BE2C (cell line): Measurements from ENCODE around the gene NELL1.
A peak's percentile ranks its signal among the peaks of the same experiment; 100 is the strongest.

ENCODE experiments used
- DNase-seq: peaks from one replicate; pipeline ENCODE4 v3.0.0-alpha.2; 2020
- H3K27me3 ChIP-seq: fragments of 250-450 bp; sonication (Bioruptor Pico); 2 replicates; pipeline ENCODE4 v1.5.1; 2020; ENCODE audit warnings: mild to moderate bottlenecking
- H3K36me3 ChIP-seq: fragments of 250-450 bp; sonication (Bioruptor Pico); 2 replicates; pipeline ENCODE4 v1.5.1; 2020; ENCODE audit warnings: mild to moderate bottlenecking
- H3K4me1 ChIP-seq: fragments of 250-450 bp; sonication (Bioruptor Pico); 2 replicates; pipeline ENCODE4 v1.5.1; 2020
- H3K4me3 ChIP-seq: 2 replicates; pipeline ENCODE4 v1.5.1; 2011; ENCODE audit warnings: low read depth, low read length
- H3K9me3 ChIP-seq: fragments of 250-450 bp; sonication (Bioruptor Pico); 2 replicates; pipeline ENCODE4 v1.5.1; 2020
- CTCF ChIP-seq: IDR thresholded peaks from 2 replicates; pipeline ENCODE4 v1.5.1; 2012; ENCODE audit warnings: mild to moderate bottlenecking, low read depth, low read length

The NELL1 gene

GRCh38 chr11:20864628-20865027 is 195.2 kb downstream of the NELL1 start:
- no peak for DNase-seq
- no peak overlapping the region for H3K4me3 ChIP-seq

GRCh38 chr11:20865161-20865560 is 195.8 kb downstream of the NELL1 start:
- Histone ChIP-seq H3K4me3 (no peak overlapping the region), H3K4me1 (no peaks in the 10 kb centered on the region), H3K36me3 (no peaks in the 10 kb centered on the region), H3K27me3 (no peaks in the 10 kb centered on the region), H3K9me3 (no peaks in the 10 kb centered on the region)
- TF ChIP-seq CTCF, result no peak
- DNase-seq, result no peak

More at GRCh38 chr11:20864628-20865027, 195.2 kb downstream of the NELL1 start:
- Histone ChIP-seq H3K9me3 (no peaks in the 10 kb centered on the region), H3K36me3 (no peaks in the 10 kb centered on the region), H3K4me1 (no peaks in the 10 kb centered on the region), H3K27me3 (no peaks in the 10 kb centered on the region)
- no peak for TF ChIP-seq CTCF

GRCh38 chr11:20869123-20869522 is 199.7 kb downstream of the NELL1 start:
- no peak for DNase-seq
- TF ChIP-seq CTCF, result no peak
- Histone ChIP-seq H3K27me3 (no peaks in the 10 kb centered on the region), H3K9me3 (no peaks in the 10 kb centered on the region), H3K4me3 (no peak overlapping the region), H3K4me1 (no peaks in the 10 kb centered on the region), H3K36me3 (no peaks in the 10 kb centered on the region)

GRCh38 chr11:20873054-20873453 is 203.7 kb downstream of the NELL1 start:
- no peaks in the 10 kb centered on the region for H3K36me3 ChIP-seq
- H3K9me3 ChIP-seq, result no peaks in the 10 kb centered on the region
- no peak overlapping the region for H3K4me3 ChIP-seq
- peak; percentile 65 for TF ChIP-seq CTCF
- no peaks in the 10 kb centered on the region for H3K4me1 ChIP-seq
- DNase-seq, result peak; percentile 62
- no peaks in the 10 kb centered on the region for H3K27me3 ChIP-seq

GRCh38 chr11:20874358-20874757 is 205.0 kb downstream of the NELL1 start:
- Histone ChIP-seq H3K27me3 (no peaks in the 10 kb centered on the region), H3K9me3 (no peaks in the 10 kb centered on the region), H3K36me3 (no peaks in the 10 kb centered on the region), H3K4me3 (no peak overlapping the region), H3K4me1 (no peaks in the 10 kb centered on the region)
- no peak for TF ChIP-seq CTCF
- DNase-seq, result no peak

GRCh38 chr11:20875889-20876288 is 206.5 kb downstream of the NELL1 start:
- Histone ChIP-seq H3K4me1 (no peaks in the 10 kb centered on the region), H3K36me3 (no peaks in the 10 kb centered on the region), H3K4me3 (no peak overlapping the region), H3K27me3 (no peaks in the 10 kb centered on the region), H3K9me3 (no peaks in the 10 kb centered on the region)
- DNase-seq, result no peak
- no peak for TF ChIP-seq CTCF
